GM21737 (cell line): Measurements from ENCODE around the gene SPATS2.

Experiments
- ATAC-seq: cut with Tn5 transposase; IDR thresholded peaks from one replicate; pipeline ENCODE4 v1.9.1; 2021; ENCODE audit warnings: mild to moderate bottlenecking, moderate library complexity; ENCODE audit not compliant: unreplicated experiment

SPATS2 gene

GRCh38 chr12:49458816-49459215, 91.6 kb downstream of the SPATS2 start:
- no peak for ATAC-seq

GRCh38 chr12:49461221-49461620, 94.0 kb downstream of the SPATS2 start:
- no peak for ATAC-seq

GRCh38 chr12:49462083-49462744, 95.0 kb downstream of the SPATS2 start:
- ATAC-seq = no peak

DNA sequence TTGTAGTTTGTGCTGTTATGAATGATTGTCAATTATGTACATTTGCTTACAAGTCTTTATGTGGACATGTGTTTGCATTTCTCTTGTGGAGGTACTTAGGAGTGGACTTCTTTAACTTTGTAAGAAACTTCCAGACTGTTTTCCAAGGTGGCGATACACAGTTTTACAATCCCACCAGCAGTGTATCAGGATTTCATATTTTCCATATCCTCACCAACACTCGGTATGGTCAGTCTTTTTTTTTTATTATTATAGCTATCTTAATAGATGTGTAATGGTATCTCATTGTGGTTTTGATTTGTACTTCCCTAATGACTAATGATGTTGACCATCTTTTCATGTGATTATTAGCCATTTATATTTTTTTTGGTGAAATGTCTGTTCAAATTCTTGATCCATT, 97.9 kb downstream of the SPATS2 start:
- ATAC-seq = no peak

DNA sequence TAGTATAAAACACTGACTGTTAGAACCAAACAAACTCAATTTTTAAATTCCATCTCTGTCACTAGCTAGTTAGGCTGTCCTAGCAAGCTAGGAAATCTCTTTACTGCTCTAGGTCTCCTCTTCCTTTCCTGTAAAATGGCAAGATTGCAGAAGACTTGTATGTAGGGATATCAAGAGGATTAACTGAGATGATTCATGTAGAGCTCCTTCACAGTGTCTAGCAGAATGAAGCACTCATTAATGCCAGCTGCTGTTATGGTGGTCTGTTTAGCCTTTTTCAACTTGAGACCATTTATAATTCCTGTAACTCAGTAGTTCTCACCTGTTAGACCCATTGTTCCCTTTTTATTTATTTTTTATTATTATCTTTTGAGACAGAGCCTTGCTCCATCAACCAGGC, 103.7 kb downstream of the SPATS2 start:
- no peak for ATAC-seq

DNA sequence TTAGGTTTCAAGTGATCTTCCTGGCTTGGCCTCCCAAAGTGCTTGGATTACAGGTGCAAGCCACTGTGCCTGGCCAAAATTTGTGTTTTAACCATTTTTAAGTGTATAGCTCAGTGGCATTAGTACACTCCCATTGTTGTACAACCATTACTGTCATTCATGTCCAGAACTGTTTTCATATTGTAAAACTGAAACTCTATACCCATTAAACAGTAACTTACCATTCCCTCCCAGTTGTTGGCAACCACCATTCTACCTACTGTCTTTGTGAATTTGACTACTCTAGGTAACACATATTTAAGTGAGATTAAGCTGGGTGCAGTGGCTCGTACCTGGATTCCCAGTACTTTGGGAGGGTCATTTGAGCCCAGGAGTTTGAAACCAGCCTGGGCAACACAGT, 104.3 kb downstream of the SPATS2 start:
- no peak for ATAC-seq

DNA sequence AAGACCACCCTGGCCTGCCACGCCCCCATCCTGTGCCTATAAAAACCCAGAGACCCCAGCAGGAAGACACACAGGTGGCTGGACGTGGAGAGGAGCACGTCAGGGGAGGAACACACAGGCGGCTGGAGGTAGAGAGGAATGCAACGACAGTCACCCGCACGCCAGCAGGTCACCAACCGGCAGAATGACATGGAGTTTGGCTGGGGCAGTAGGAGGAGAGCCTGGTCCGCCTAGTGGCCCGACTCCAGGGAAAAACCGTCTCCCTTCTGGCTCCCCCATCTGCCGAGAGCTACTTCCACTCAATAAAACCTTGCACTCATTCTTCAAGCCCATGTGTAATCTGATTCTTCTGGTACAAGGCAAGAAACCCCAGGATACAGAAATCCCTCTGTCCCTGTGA, 108.8 kb downstream of the SPATS2 start:
- no peak for ATAC-seq

- ATAC-seq = no peak
These were observed 111.8 kb downstream of the SPATS2 start for GRCh38 chr12:49478949-49479664.

DNA sequence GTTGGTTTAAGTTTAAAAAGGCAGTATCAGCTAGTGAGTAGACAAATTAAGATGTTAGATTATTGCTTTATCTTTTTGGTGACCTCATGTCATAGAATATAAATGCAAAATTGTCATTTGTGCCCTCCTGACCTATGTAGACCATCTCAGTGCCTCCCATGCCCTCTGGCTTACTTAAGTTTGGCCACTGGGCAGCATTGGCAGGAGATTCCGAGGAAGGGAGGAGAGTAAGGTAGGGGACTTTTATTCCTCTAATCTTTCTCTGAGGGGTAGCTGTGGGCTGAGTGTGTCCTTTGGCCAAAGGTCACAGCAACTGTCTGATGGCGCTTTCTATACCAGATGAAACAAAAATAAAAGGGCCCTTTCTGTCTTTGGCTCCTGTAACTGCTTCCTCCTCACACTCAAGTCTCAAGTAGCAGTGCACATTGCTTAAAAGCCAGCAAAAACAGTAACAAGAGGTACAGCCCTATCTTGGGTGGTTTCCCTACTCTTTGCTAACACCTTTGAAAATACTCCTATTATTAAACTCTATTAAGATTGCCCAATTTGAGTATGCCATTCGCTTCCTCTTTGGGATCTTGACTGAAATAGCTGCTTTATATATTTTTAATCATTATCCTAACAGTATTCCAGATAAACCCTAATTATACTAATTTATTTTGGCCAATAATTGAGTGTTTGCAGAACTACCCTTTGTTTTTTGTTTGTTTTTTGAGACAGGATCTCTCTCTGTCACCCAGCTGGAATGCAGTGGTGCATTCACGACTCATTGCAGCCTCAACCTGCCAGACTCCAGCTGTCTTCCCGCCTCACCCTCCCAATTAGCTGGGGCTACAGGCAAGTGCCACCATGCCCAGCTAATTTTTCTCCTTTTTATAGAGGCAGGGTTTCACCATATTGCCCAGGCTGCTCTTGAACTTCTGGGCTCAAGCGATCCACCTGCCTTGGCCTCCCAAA, 115.1 kb downstream of the SPATS2 start:
- ATAC-seq = no peak

DNA sequence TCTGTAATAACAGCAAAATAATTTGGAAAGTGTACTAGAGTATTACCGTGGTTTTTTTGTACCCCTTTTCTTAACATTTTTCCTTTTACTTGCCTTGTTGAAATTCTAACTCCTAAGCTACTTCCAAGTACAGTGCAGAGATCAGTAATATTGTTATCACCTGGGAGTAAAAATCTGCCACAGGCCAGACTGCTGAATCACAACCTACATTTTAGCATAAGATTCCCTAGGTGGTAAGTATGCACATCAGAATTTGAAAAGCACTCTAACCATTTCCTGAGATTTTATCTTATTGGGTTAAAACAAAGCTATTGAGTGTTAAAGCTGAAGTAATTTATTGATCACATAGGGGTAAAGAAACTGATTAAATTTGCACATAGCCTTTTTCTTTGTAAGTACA, 116.4 kb downstream of the SPATS2 start:
- no peak for ATAC-seq

- ATAC-seq = no peak
These were observed 120.3 kb downstream of the SPATS2 start for GRCh38 chr12:49487605-49488004.

- ATAC-seq = no peak
These were observed 121.9 kb downstream of the SPATS2 start for GRCh38 chr12:49489154-49489553.

DNA sequence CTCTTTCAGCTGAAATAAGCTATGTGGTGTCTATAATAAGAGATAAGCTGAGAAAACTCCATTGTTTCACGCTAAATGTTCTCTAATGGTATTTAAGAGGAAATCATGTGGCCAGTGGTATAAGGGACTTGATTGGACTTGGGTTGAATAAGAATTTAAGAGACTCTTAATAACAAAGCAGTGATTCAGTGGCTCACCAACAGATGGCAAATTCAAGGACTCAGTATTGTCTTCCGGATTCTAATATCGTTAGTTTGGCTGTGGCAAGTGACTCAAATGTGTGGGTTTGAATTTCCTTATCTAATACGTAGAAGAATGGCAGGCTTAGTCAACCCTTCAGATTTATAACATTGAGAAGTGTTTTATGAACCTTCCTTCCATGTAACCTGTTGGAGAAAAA, 122.5 kb downstream of the SPATS2 start:
- no peak for ATAC-seq

DNA sequence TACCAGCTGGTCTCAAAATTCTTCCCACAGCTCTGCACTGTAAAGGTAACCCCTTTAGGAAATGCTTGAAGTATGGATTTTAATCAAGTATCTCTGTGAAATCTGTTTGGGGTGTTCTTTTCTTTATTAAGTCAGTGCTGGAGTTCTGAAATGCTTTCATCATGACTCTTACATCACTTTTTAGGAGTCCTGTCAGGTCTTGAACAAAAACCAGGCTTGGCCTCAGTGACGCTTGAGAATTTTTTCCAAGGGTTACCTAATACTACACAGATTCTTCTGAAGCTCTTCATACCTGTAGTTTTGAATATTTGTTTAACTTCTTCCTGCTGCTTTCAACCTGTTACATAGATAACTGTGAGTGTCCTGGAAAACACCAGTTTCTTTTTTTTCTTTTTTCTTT, 124.6 kb downstream of the SPATS2 start:
- no peak for ATAC-seq

DNA sequence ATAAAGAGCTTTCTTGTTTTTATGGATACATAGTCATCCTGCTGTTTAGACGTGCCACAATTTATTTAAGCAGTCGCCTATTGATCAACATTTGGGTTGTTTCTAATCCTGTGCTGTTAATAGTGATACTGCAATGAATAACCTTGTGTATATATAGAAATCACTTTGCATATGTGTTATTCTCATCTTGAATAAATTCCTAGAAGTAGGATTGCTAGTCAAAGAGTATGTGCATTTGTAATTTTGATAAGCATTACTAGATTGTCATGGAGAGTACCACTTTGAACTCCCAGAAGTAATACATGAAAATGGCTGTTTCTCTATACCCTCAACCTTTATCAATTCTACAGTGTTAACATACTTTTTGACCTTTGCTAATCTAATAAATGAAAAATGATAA, 126.6 kb downstream of the SPATS2 start:
- ATAC-seq = no peak

- ATAC-seq = no peak
These were observed 129.4 kb downstream of the SPATS2 start for GRCh38 chr12:49496417-49497360.

- ATAC-seq = no peak
These were observed 134.6 kb downstream of the SPATS2 start for GRCh38 chr12:49501895-49502294.

DNA sequence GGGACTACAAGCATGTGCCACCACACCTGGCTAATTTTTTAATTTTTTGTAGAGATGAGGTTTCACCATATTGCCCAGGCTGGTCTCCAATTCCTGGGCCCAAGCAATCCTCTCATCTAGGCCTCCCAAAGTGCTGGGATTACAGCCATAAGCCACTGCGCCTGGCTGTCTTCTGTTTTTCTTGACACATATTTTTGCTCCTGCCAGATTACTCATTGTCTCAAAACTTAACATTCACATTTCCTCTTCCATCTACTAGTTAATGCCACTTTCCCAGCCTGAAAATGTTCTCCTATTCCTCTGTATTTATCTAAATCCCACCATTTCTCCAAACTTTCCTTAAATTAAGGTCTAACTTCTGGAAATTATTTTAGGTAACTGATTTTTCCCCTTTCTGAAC, 135.3 kb downstream of the SPATS2 start:
- no peak for ATAC-seq

DNA sequence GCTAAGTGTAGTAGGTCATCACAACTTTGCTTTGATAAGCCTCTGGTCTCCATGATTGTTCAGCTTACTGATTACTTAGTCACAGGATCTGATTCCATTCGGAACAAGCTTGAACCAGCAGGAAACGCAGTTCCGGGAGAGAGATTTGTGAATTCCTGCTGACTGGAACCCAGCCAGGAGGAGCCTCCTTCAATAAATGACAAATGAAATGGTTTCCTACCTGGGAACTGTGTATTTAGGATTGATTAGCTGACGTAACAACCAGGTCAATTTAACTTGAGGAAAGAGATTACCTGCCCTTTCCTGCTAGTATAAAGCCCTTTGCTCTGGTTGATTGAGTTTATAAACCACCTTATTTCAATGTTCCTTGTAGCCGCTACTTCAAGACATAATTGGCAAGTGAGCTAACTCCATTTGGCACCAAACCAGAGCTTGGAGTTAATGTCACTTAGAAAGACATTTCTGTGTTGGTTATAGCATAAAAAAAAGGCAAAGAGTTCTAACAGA, 136.5 kb downstream of the SPATS2 start:
- ATAC-seq = no peak

DNA sequence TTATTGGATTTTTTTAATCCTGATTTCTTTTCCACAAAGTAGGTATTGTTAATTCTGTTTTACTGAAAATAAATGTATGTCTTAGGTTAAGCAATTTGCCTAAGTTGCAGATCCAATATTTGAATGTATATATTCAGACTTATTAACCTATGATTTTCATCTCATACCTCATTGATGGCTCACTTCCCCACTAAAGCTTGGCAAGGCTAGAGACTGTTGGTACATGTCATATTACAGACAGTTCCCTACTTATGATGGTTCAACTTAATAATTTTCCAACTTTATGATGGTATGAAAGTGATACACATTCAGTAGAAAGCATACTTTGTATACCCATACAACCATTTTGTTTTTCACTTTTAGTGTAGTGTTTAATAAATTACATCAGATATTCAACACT, 138.4 kb downstream of the SPATS2 start:
- no peak for ATAC-seq
